T-helper 2 cell treated with Interferon-gamma antibody and Interleukin-4, amounts not matched to agents 5 μg/mL and 100 μg/mL, for 36 hours (primary cell): Measurements from ENCODE around the gene ASTN2.

Experiments used
- DNase-seq: peaks from one replicate; pipeline ENCODE4 v3.0.0; 2021; ENCODE audit warnings: low spot score
- H3K27ac Mint-ChIP-seq: one replicate; pipeline ENCODE4 v1.8.0; 2021; ENCODE audit warnings: mild to moderate bottlenecking, mixed read lengths
- H3K27me3 Mint-ChIP-seq: one replicate; pipeline ENCODE4 v1.8.0; 2021; ENCODE audit warnings: low read depth, mixed read lengths
- H3K36me3 Mint-ChIP-seq: one replicate; pipeline ENCODE4 v1.8.0; 2021; ENCODE audit warnings: low read depth, mixed read lengths
- H3K4me1 Mint-ChIP-seq: one replicate; pipeline ENCODE4 v1.8.0; 2021; ENCODE audit warnings: low read depth, mixed read lengths
- H3K4me3 Mint-ChIP-seq: one replicate; pipeline ENCODE4 v1.8.0; 2022; ENCODE audit warnings: mild to moderate bottlenecking, moderate library complexity, mixed read lengths
- H3K9me3 Mint-ChIP-seq: one replicate; pipeline ENCODE4 v1.8.0; 2021; ENCODE audit warnings: mixed read lengths

ASTN2 gene

DNA sequence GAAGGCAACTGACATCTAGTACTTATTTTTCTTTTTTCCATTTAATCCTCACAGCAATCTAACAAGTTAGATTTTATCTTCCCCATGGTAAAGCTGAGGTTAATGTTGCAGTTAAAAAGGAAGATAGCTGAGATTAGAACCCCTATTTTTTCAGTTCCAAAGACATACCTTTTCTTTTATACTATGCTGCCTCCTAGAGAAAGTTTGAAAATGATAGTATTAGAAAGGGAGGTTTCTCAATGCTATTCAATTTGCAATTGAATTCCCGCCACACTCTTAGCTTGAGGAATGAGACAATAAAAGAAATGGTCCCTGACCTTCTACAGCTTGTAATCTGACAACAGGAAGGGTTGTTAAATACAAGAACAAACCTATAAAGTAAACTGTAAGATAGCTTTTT lies 923.6 kb downstream of the ASTN2 start:
- DNase-seq: no peak
- Mint-ChIP-seq H3K4me1 (no peaks in the 10 kb centered on the region), H3K27me3 (no peaks in the 10 kb centered on the region), H3K36me3 (no peaks in the 10 kb centered on the region), H3K9me3 (no peaks in the 10 kb centered on the region), H3K4me3 (no peak overlapping the region), H3K27ac (no peak overlapping the region)

DNA sequence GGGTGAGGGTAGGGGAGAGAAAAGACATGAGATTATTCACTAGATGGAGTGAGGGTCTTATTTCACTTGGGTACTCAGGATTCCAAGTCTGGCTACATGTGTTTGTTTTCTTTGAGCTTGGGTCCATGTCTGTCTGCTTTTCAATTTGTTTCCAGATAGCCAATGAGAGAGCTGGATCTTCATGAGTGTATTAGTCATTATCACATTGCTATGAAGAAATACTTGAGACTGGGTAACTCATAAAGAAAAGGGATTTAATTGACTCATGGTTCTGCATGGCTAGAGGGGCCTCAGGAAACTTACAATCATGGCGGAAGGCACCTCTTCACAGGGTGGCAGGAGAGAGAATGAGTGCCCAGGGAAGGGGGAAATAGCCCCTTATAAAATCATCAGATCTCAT lies 924.5 kb downstream of the ASTN2 start:
- Mint-ChIP-seq H3K4me1 (no peaks in the 10 kb centered on the region), H3K4me3 (no peak overlapping the region), H3K27me3 (no peaks in the 10 kb centered on the region), H3K36me3 (no peaks in the 10 kb centered on the region), H3K9me3 (no peaks in the 10 kb centered on the region), H3K27ac (no peak overlapping the region)
- no peak for DNase-seq

DNA sequence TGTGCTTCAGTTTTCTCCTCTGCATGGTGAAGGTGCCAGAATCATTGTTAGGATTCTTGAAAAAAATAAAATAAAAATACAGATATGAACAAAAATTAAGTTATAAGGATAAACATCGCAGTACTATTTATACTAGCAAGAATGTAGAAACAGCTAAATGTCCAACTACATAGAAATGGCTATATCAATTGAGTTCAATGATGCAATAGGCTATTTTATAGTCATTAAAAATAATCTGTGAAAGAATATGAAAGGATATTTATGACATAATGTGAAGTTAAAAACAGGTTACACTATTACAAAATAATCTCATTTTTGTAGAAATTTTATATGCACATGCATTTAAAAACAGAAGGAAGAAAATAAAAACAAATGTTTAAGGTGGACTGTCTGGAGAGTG lies 926.5 kb downstream of the ASTN2 start:
- H3K4me3 Mint-ChIP-seq: no peak overlapping the region
- H3K9me3 Mint-ChIP-seq: no peaks in the 10 kb centered on the region
- H3K27me3 Mint-ChIP-seq: no peaks in the 10 kb centered on the region
- H3K4me1 Mint-ChIP-seq: no peaks in the 10 kb centered on the region
- no peaks in the 10 kb centered on the region for H3K36me3 Mint-ChIP-seq
- no peak for DNase-seq
- H3K27ac Mint-ChIP-seq: no peak overlapping the region

DNA sequence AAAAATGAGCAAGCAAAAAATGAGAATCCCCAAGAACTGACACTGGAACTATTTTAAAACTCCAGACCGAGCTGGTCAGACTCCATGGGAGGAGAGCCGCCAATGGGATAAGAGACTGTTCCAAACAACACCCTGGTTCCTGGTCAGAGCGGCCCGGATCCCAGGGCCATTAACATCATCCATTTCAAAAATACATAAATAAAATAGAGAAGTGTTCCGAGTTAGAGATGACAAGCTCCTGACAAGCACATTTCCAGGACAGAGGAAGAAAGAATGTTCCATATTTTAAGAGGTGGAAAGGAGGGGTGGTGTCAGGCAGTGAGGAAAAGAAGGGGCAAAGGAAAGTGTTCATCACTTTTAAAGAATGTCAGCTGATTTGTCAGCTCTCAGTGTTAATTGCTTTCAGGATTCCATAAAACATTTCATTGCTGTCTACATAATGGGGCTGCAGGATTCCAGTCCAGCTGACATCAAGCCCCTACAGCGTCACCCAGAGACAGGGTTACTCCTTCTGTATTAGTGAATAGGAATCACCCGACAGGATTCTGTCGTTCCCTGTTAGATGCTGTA lies 930.3 kb downstream of the ASTN2 start:
- no peak for DNase-seq
- Mint-ChIP-seq H3K36me3 (no peaks in the 10 kb centered on the region), H3K4me1 (no peaks in the 10 kb centered on the region), H3K9me3 (no peaks in the 10 kb centered on the region), H3K27ac (no peak overlapping the region), H3K4me3 (no peak overlapping the region), H3K27me3 (no peaks in the 10 kb centered on the region)

GRCh38 chr9:116483622-116484491 lies 931.0 kb downstream of the ASTN2 start:
- Mint-ChIP-seq H3K36me3 (no peaks in the 10 kb centered on the region), H3K27me3 (no peaks in the 10 kb centered on the region), H3K27ac (no peak overlapping the region), H3K4me1 (no peaks in the 10 kb centered on the region), H3K9me3 (no peaks in the 10 kb centered on the region), H3K4me3 (no peak overlapping the region)
- DNase-seq: no peak

DNA sequence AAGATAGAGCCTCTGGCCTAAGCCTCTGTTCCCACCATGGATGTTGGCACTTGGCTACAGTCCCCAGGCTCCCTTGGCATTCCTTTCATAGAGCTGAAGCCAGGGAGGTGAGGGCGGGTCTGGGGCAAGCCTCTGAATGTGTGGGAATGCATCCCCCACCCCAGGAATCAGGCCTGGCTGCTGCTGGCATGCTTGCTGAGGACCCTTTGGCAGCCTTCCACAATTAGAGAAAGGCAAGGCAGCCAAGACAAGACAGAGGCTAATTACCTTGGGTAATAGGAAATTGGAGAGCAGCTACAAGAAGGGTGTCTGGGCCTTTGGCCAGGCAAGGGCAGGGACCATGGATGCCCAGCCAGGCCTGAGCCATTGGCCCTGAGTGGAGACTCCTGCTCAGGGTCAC lies 932.1 kb downstream of the ASTN2 start:
- Mint-ChIP-seq H3K4me1 (no peaks in the 10 kb centered on the region), H3K27ac (no peak overlapping the region), H3K9me3 (no peaks in the 10 kb centered on the region), H3K27me3 (no peaks in the 10 kb centered on the region), H3K4me3 (no peak overlapping the region), H3K36me3 (no peaks in the 10 kb centered on the region)
- no peak for DNase-seq

- H3K4me1 Mint-ChIP-seq: no peaks in the 10 kb centered on the region
- no peak for DNase-seq
- H3K9me3 Mint-ChIP-seq: no peaks in the 10 kb centered on the region
- H3K36me3 Mint-ChIP-seq: no peaks in the 10 kb centered on the region
- no peaks in the 10 kb centered on the region for H3K27me3 Mint-ChIP-seq
- no peak overlapping the region for H3K4me3 Mint-ChIP-seq
- H3K27ac Mint-ChIP-seq: no peak overlapping the region
Measured at GRCh38 chr9:116480700-116481099, 934.2 kb downstream of the ASTN2 start.

- no peak for DNase-seq
- Mint-ChIP-seq H3K27me3 (no peaks in the 10 kb centered on the region), H3K4me1 (no peaks in the 10 kb centered on the region), H3K4me3 (no peak overlapping the region), H3K27ac (no peak overlapping the region), H3K36me3 (no peaks in the 10 kb centered on the region), H3K9me3 (no peaks in the 10 kb centered on the region)
Measured at GRCh38 chr9:116479967-116480366, 934.9 kb downstream of the ASTN2 start.

DNA sequence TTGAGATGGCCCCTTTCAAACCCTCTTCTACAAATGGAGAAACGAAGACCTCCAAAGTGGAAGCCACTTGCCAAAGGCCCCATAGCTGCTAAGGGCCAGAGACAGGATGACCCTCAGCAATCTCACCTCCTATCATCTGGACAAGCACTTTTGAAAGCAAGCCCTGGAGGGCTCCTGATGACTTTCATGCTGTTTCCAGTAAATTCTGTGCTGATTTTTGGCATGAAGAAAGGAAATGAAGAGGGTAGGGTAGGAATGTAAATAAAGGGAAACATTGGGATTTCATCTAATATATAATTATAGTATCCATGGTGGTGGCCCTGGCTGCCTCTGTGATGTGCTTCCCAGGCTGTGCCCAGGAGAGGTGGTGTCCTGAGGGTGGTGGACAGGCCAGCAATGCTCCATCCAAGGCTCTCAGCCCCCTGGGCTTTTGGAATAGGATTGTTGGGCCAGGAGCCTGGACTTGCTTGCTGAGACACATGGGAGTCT lies 935.8 kb downstream of the ASTN2 start:
- Mint-ChIP-seq H3K36me3 (no peaks in the 10 kb centered on the region), H3K27ac (no peak overlapping the region), H3K27me3 (no peaks in the 10 kb centered on the region), H3K9me3 (no peaks in the 10 kb centered on the region), H3K4me3 (no peak overlapping the region), H3K4me1 (no peaks in the 10 kb centered on the region)
- DNase-seq: no peak

- H3K4me3 Mint-ChIP-seq: no peak overlapping the region
- DNase-seq: no peak
- no peaks in the 10 kb centered on the region for H3K9me3 Mint-ChIP-seq
- H3K36me3 Mint-ChIP-seq: no peaks in the 10 kb centered on the region
- H3K27ac Mint-ChIP-seq: no peak overlapping the region
- no peaks in the 10 kb centered on the region for H3K4me1 Mint-ChIP-seq
- H3K27me3 Mint-ChIP-seq: no peaks in the 10 kb centered on the region
Measured at GRCh38 chr9:116477584-116478141, 937.2 kb downstream of the ASTN2 start.

- H3K9me3 Mint-ChIP-seq: no peaks in the 10 kb centered on the region
- no peaks in the 10 kb centered on the region for H3K4me1 Mint-ChIP-seq
- DNase-seq: no peak
- no peaks in the 10 kb centered on the region for H3K27me3 Mint-ChIP-seq
- H3K4me3 Mint-ChIP-seq: no peak overlapping the region
- H3K27ac Mint-ChIP-seq: no peak overlapping the region
- H3K36me3 Mint-ChIP-seq: no peaks in the 10 kb centered on the region
Measured at GRCh38 chr9:116476935-116477381, 937.9 kb downstream of the ASTN2 start.

GRCh38 chr9:116476002-116476401 lies 938.9 kb downstream of the ASTN2 start:
- Mint-ChIP-seq H3K4me1 (no peaks in the 10 kb centered on the region), H3K27ac (no peak overlapping the region), H3K9me3 (no peaks in the 10 kb centered on the region), H3K4me3 (no peak overlapping the region), H3K27me3 (no peaks in the 10 kb centered on the region), H3K36me3 (no peaks in the 10 kb centered on the region)
- DNase-seq: no peak

DNA sequence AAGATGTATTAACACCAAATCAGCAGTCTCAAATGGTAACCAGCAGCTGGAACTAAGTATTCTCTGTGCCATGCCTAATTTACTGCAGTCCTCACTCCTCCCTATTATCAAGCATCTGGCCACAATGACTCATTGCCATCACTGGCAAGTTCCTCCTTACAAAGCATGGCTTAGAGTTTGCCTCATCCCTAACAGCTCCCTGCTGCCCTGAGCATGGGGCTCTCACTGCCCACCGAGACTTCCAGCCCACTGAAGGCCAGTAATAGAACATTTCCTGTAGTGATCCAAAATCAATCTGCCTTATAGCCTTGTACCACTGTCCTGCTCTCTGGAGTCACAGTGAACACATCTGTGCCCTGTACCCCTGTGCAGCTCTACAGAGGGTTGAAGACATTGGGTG lies 939.7 kb downstream of the ASTN2 start:
- Mint-ChIP-seq H3K27ac (no peak overlapping the region), H3K4me3 (no peak overlapping the region), H3K9me3 (no peaks in the 10 kb centered on the region), H3K36me3 (no peaks in the 10 kb centered on the region), H3K27me3 (no peaks in the 10 kb centered on the region), H3K4me1 (no peaks in the 10 kb centered on the region)
- no peak for DNase-seq

DNA sequence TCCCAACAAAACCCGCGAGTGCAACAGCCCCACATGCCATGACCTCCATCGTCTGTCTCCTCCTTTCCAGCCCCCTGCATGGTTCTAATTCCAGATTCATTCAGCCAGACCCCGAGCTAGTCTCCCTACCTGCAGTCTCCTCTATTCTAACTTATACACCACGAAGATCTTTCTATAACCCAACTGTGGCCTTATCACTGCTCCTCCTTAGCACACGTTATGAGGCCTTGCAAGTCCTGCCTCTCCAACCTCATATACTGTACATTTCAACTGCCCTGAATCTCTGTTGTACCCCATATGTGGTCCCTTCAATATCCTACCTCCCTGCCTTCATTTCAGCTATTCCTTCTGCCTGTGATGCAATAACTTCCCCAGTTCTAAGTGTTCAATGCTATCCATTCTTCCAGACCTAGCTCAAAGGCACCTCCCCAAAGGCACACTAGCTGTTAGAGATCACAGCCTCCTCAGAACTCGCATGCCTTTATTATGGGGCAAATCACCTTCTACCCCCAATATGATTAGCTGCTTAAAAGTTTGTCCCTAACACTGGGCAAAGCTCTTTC lies 942.8 kb downstream of the ASTN2 start:
- Mint-ChIP-seq H3K9me3 (no peaks in the 10 kb centered on the region), H3K4me1 (no peaks in the 10 kb centered on the region), H3K27ac (no peak overlapping the region), H3K36me3 (no peaks in the 10 kb centered on the region), H3K27me3 (no peaks in the 10 kb centered on the region), H3K4me3 (no peak overlapping the region)
- no peak for DNase-seq
